ENCODE measurements around the gene CARS2. TPM values are rescaled to one million over a fixed set of nuclear protein-coding genes. Genes with fewer than 3 reads are reported as not detected.

The CARS2 gene
- total and polyA plus RNA-seq, 3 donors from 2014 or later = 60.4 to 116 (median 100) TPM

- Histone ChIP-seq H3K4me3 (no peak overlapping the region), H3K27ac (no peak overlapping the region), H3K4me1 (no peaks in the 10 kb centered on the region), H3K36me3 (ENCODE audit: low read depth, missing control alignments) (no peaks in the 10 kb centered on the region), H3K27me3 (no peaks in the 10 kb centered on the region), H3K9me3 (no peaks in the 10 kb centered on the region)
- 49 to 58% methylated on average over 8 of the region's 8 CpGs for WGBS, 2 donors
- TF ChIP-seq, protein P1, sequence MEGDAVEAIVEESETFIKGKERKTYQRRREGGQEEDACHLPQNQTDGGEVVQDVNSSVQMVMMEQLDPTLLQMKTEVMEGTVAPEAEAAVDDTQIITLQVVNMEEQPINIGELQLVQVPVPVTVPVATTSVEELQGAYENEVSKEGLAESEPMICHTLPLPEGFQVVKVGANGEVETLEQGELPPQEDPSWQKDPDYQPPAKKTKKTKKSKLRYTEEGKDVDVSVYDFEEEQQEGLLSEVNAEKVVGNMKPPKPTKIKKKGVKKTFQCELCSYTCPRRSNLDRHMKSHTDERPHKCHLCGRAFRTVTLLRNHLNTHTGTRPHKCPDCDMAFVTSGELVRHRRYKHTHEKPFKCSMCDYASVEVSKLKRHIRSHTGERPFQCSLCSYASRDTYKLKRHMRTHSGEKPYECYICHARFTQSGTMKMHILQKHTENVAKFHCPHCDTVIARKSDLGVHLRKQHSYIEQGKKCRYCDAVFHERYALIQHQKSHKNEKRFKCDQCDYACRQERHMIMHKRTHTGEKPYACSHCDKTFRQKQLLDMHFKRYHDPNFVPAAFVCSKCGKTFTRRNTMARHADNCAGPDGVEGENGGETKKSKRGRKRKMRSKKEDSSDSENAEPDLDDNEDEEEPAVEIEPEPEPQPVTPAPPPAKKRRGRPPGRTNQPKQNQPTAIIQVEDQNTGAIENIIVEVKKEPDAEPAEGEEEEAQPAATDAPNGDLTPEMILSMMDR (IDR thresholded peaks at IDR 0.05) = no peak
- TF ChIP-seq POLR2A (IDR thresholded peaks at IDR 0.05) = no peak
- intact Hi-C loops (cut with DNase I; ENCODE audit: low total_unique reads) = no loop called here
- DNase-seq = no peak
These were observed 17.7 kb upstream of the CARS2 start for GRCh38 chr13:110723598-110723997.

GRCh38 chr13:110722971-110723370 lies 17.1 kb upstream of the CARS2 start:
- TF ChIP-seq POLR2A (IDR thresholded peaks at IDR 0.05) = no peak
- TF ChIP-seq, protein P1 (IDR thresholded peaks at IDR 0.05) = no peak
- WGBS, 2 donors = 69 to 76% methylated on average over 5 of the region's 5 CpGs
- Histone ChIP-seq H3K4me3 (no peak overlapping the region), H3K27me3 (no peaks in the 10 kb centered on the region), H3K36me3 (ENCODE audit: low read depth, missing control alignments) (no peaks in the 10 kb centered on the region), H3K4me1 (no peaks in the 10 kb centered on the region), H3K27ac (no peak overlapping the region), H3K9me3 (no peaks in the 10 kb centered on the region)
- DNase-seq = no peak
- intact Hi-C loops (cut with DNase I; ENCODE audit: low total_unique reads) = no loop called here

- whole genome bisulfite sequencing, 2 donors = 71 to 84% methylated on average over 27 to 61 of the region's 61 CpGs
- Histone ChIP-seq H3K9me3 (no peaks in the 10 kb centered on the region), H3K4me1 (peaks cover 14% of the 10 kb centered on the region), H3K4me3 (peak overlapping the region; percentile 2 to 35), H3K27ac (no peak overlapping the region), H3K27me3 (no peaks in the 10 kb centered on the region), H3K36me3 (ENCODE audit: low read depth, missing control alignments) (no peaks in the 10 kb centered on the region)
- no peak for DNase-seq
- intact Hi-C loops (cut with DNase I; ENCODE audit: low total_unique reads) = loop anchor here (10.0 kb wide), 3 partner anchors 96 to 196 kb away; partner anchors contain the start of genes ANKRD10 and NAXD
- TF ChIP-seq, protein P1 (IDR thresholded peaks at IDR 0.05) = no peak
- no peak for TF ChIP-seq POLR2A (IDR thresholded peaks at IDR 0.05)
These were observed 13.3 kb upstream of the CARS2 start for GRCh38 chr13:110719036-110719710.

DNA sequence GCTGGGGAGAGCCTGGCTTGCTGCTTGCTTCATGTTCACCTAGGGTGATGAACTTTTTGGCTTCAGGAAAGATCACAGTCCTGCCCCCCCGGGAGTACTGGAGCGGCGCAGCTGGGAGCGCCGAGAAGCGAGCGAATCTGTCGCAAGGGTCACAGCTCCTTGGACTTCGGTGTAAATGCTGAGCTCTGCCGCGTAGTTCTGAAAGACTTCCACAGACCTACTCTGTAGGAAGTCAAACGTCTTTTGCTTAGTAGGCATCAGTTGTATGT lies 10.3 kb upstream of the CARS2 start:
- intact Hi-C loops (cut with DNase I; ENCODE audit: low total_unique reads) = loop anchor here (10.0 kb wide), 3 partner anchors 99 to 199 kb away; partner anchors contain the start of genes ANKRD10 and NAXD
- 0 to 2% methylated on average over 10 to 12 of the region's 12 CpGs for WGBS, 2 donors
- Histone ChIP-seq H3K36me3 (ENCODE audit: low read depth, missing control alignments) (no peaks in the 10 kb centered on the region), H3K9me3 (no peaks in the 10 kb centered on the region), H3K27me3 (no peaks in the 10 kb centered on the region), H3K4me1 (peaks cover 19% of the 10 kb centered on the region), H3K27ac (peak overlapping the region; percentile 79 to 100), H3K4me3 (peak overlapping the region; percentile 78 to 99)
- TF ChIP-seq, protein P1 (IDR thresholded peaks at IDR 0.05) = no peak
- TF ChIP-seq POLR2A (IDR thresholded peaks at IDR 0.05) = no peak
- peak; percentile 38 for DNase-seq

Data from testis (tissue), 3 donors.